ENCODE results near the gene CISD2. TPM values are rescaled to one million over a fixed set of nuclear protein-coding genes. Genes with fewer than 3 reads are reported as not detected.
A peak's percentile ranks its signal among the peaks of the same experiment; 100 is the strongest.

CISD2 gene
- total and polyA plus RNA-seq, 7 donors = 6.2 to 19.3 (median 12.0) TPM

DNA sequence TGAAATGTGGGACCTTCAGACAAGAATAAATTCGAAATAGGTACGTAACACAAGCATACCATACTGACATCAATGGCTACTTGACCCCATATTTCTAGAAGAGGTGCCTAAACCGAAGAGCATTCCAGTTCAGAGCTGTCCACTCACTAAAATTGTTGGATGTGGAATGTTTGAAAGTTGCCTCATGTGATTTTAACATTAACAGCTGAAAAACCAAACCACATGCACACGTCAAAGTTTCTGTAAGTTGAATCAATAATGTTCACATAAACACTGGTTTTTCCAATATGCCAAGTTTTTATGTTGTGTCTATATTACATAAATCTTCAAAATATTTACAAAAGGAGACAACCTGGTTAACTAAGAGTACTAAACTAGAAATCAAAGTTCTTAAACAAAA lies 44.9 kb upstream of the CISD2 start:
- peak overlapping the region; percentile 89 for H3K4me3 ChIP-seq
- intact Hi-C loops (cut with DNase I) = no loop called here
- no peaks in the 10 kb centered on the region for H3K9me3 ChIP-seq
- peak overlapping the region; percentile 100 for H3K27ac ChIP-seq
- 35 to 43% (median 41%) methylated on average over 4 of the region's 4 CpGs for WGBS, 3 donors
- peaks cover 2 to 19% of the 10 kb centered on the region in 2 donors for H3K36me3 ChIP-seq (ENCODE audit: insufficient read depth in 1 of 2, low read depth in 1 of 2)
- ATAC-seq = no peak
- no peak for TF ChIP-seq CTCF (IDR thresholded peaks at IDR 0.05)
- no peak for DNase-seq
- H3K27me3 ChIP-seq (ENCODE audit: insufficient read depth in 3 of 3, low read length in 2 of 3) = no peaks in the 10 kb centered on the region
- peaks cover 59% of the 10 kb centered on the region for H3K4me1 ChIP-seq

- no peak for DNase-seq
- H3K36me3 ChIP-seq (ENCODE audit: insufficient read depth in 1 of 2, low read depth in 1 of 2) = peaks cover 2 to 19% of the 10 kb centered on the region in 2 donors
- H3K27ac ChIP-seq = peak overlapping the region; percentile 100
- ATAC-seq = no peak
- H3K27me3 ChIP-seq (ENCODE audit: insufficient read depth in 3 of 3, low read length in 2 of 3) = no peaks in the 10 kb centered on the region
- H3K9me3 ChIP-seq = no peaks in the 10 kb centered on the region
- intact Hi-C loops (cut with DNase I) = no loop called here
- H3K4me1 ChIP-seq = peaks cover 59% of the 10 kb centered on the region
- no peak for TF ChIP-seq CTCF (IDR thresholded peaks at IDR 0.05)
- peak overlapping the region; percentile 89 for H3K4me3 ChIP-seq
- 3 to 4% (median 3%) methylated on average over 2 of the region's 2 CpGs for WGBS, 3 donors
Measured at GRCh38 chr4:102824398-102824797, 44.4 kb upstream of the CISD2 start.

DNA sequence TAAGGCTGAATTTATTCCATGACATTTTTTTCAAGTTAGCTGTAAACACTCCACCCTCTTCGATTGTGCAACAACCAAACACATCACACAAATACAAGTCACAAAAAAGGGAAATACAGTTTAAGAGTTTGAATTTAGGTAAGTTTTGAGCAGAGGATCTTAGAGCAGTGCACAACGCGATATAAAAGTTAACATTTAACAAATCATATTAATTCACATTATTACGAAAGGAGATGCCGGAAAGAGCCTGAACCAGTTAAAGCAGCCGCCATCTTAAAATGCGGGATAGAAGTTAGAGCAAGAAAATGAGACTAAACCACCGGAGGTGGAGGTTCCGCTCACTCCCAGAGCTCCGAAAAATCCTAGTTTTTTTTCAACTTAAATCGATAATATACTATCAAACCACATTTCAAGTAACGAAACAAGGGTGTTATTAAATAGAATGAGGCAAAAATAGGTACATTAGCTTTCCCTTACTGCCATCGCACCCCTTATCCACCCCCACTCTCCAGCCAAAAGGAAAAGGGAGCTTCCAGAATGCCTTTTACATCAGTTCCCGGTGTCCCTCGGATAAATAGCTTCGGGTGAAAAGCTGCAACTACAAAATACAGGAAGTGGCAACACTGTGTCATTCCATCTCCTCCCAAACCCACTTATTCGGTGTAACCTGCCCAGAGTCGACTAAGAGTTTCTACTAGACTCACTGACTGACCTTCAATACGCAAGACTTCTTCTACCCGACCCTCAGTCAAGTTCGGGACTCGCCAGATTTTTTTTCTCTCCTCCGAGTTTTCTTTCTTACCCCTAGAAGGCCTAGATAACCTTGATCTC lies 43.3 kb upstream of the CISD2 start:
- Histone ChIP-seq H3K9me3 (no peaks in the 10 kb centered on the region), H3K4me1 (peaks cover 52% of the 10 kb centered on the region), H3K36me3 (ENCODE audit: insufficient read depth in 1 of 2, low read depth in 1 of 2) (peaks cover 2 to 19% of the 10 kb centered on the region in 2 donors), H3K27me3 (ENCODE audit: insufficient read depth in 3 of 3, low read length in 2 of 3) (no peaks in the 10 kb centered on the region), H3K4me3 (peak overlapping the region; percentile 89), H3K27ac (peak overlapping the region; percentile 100)
- no peak for ATAC-seq
- TF ChIP-seq CTCF (IDR thresholded peaks at IDR 0.05) = no peak
- WGBS, 3 donors = 0 to 1% (median 1%) methylated on average over 23 of the region's 23 CpGs
- no peak for DNase-seq
- intact Hi-C loops (cut with DNase I) = loop anchor here (2.0 to 5.0 kb wide), 2 partner anchors 43 to 323 kb away; partner anchors contain the start of genes CISD2 (in 1 of the 2) and NFKB1 (in 1 of the 2)

DNA sequence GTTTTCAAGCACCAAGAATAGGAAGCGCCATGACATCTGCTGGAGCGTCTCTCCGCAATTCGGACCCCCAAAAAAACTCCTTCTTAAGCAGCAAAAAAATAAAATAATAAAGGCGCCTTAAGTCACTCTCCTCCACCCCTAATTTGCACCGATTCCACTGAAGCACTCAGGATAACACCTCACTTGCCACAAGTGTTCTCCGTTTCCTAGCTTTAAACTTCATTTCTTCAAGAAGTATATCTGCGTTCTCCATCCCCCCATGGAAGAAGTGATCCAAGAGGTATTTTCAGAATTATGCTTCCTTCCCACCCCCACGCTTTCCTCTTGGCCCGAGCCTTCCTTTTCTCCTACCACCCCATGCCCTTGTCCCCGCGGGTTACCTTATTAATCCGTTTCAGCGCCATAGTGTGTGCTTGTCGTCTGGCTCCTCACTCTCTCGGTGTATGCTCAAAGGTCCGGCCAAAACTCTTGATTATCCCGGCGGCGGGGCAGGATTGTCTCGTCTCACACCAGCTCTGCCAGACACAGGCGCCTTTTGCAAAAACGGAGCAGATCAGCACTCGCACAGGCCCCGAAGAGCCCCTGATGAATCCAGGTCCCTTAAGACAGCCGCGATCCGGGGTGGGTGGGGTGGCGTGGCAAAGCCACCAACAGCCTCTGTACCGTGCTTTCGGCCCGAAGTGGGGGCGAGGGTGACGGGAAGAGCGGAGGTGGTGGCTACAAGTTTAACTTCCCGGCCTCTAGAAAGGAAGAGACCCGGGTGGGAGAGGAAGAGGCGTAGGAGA lies 42.5 kb upstream of the CISD2 start:
- Histone ChIP-seq H3K4me1 (peaks cover 46% of the 10 kb centered on the region), H3K36me3 (ENCODE audit: insufficient read depth in 1 of 2, low read depth in 1 of 2) (peaks cover 2 to 19% of the 10 kb centered on the region in 2 donors), H3K27ac (peak overlapping the region; percentile 100), H3K27me3 (ENCODE audit: insufficient read depth in 3 of 3, low read length in 2 of 3) (no peaks in the 10 kb centered on the region), H3K4me3 (peak overlapping the region; percentile 89), H3K9me3 (no peaks in the 10 kb centered on the region)
- DNase-seq = no peak
- no peak for TF ChIP-seq CTCF (IDR thresholded peaks at IDR 0.05)
- peak in 1 of 4 donors; percentile 0 for ATAC-seq
- intact Hi-C loops (cut with DNase I) = loop anchor here (2.0 to 5.0 kb wide), 2 partner anchors 43 to 324 kb away; partner anchors contain the start of genes CISD2 (in 1 of the 2) and NFKB1 (in 1 of the 2)
- WGBS, 3 donors = 1% methylated on average over 38 of the region's 38 CpGs

All from psoas muscle (tissue), 8 donors.